ENCODE measurements around the gene DAPK3. TPM values are rescaled to one million over a fixed set of nuclear protein-coding genes. Genes with fewer than 3 reads are reported as not detected.

Gene DAPK3

DNA sequence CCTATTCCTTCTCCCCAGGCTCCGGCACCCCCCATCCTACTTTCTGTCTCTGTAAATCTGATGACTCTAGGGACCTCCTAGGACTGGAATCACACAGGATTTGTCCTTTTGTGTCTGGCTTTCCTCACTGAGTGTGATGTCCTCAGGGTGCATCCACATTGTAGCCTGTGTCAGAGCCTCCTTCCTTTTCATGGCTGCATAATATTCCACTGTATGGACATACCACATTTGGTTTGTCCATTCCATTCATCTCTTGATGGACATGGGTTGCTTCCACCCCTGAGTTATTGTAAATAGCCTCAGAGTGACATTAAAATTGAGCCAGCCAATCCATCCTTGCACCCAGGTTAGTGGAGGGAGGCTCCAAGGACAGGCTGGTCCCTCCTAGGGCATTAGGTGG is 60.8 kb downstream of the DAPK3 start:
- H2BK12ac ChIP-seq (ENCODE audit: low read length in 2 of 2) = no peak overlapping the region
- H3K14ac ChIP-seq (ENCODE audit: low read length in 2 of 2) = no peak overlapping the region
- H3K23ac ChIP-seq (ENCODE audit: low read length in 2 of 2) = no peak overlapping the region
- 96% methylated on average over 1 of the region's 1 CpG for WGBS
- peaks cover 0 to 11% of the 10 kb centered on the region in 2 experiments for H3K27me3 ChIP-seq (ENCODE audit: control insufficient read depth in 1 of 2, insufficient read depth in 1 of 2, low read length in 2 of 2)
- H3K36me3 ChIP-seq (ENCODE audit: control insufficient read depth in 1 of 2, insufficient read depth in 2 of 2, low read depth in 1 of 2, low read length in 2 of 2) = no peaks in the 10 kb centered on the region
- H3K18ac ChIP-seq (ENCODE audit: low read depth in 1 of 2, low read length in 2 of 2) = no peak overlapping the region
- no peak overlapping the region for H2BK120ac ChIP-seq (ENCODE audit: low read depth, low read length)
- no peak overlapping the region for H3K4ac ChIP-seq (ENCODE audit: low read depth in 1 of 2, low read length in 2 of 2)
- H4K8ac ChIP-seq (ENCODE audit: low read length) = no peak overlapping the region
- no peak overlapping the region for H2BK15ac ChIP-seq (ENCODE audit: low read depth, poor library complexity, severe bottlenecking)
- no peak overlapping the region for H2AFZ ChIP-seq (ENCODE audit: low read depth, low read length)
- no peak overlapping the region for H3K4me3 ChIP-seq (ENCODE audit: insufficient read depth in 1 of 2, low read depth in 1 of 2, low read length in 2 of 2)
- DNase-seq = no peak
- no peak overlapping the region for H4K91ac ChIP-seq (ENCODE audit: low read length)
- no peak overlapping the region for H3K27ac ChIP-seq (ENCODE audit: low read length, poor library complexity, severe bottlenecking)
- no peak overlapping the region for H2BK5ac ChIP-seq (ENCODE audit: low read depth, low read length, poor library complexity, severe bottlenecking)
- H3K79me1 ChIP-seq (replicated peaks; ENCODE audit: low read length, poor library complexity, severe bottlenecking) = no peaks in the 10 kb centered on the region
- no peak overlapping the region for H2AK5ac ChIP-seq (ENCODE audit: low read length, severe bottlenecking)
- no peak overlapping the region for H3K4me2 ChIP-seq (ENCODE audit: low read length, poor library complexity, severe bottlenecking)
- no peak overlapping the region for H3K9ac ChIP-seq (ENCODE audit: low read length)
- peaks cover 5% of the 10 kb centered on the region for H3K9me3 ChIP-seq (ENCODE audit: control insufficient read depth, low read length)
- no peaks in the 10 kb centered on the region for H3K4me1 ChIP-seq (ENCODE audit: control insufficient read depth, insufficient read depth, low read depth, low read length)

Small RNA genes within 50 kb of the gene (small RNA-seq; reads per million reads assigned to genes)
- not detected for gene RN7SL202P (ENCODE audit: low read depth)
- gene SNORD37 (ENCODE audit: low read depth) = 52.9 reads per million, percentile 90 among the genes with 10 or more reads in this experiment

All from mesenchymal stem cell (in vitro differentiated cells and primary cell).